HEK293 (cell line): ENCODE results near the gene PLPP1.

Experiments
- CTCF ChIA-PET: fragments of 350-600 bp; formaldehyde crosslinking; extraction: SDS; loops from one replicate; lab custom pipeline; 2021; ENCODE audit warnings: antibody characterized with exemption; lab: Yijun Ruan, JAX
- POLR2A ChIA-PET: fragments of 300-600 bp; formaldehyde crosslinking; extraction: SDS; loops from one replicate; lab custom pipeline; 2020; ENCODE audit warnings: antibody characterized with exemption, inconsistent platforms; lab: Yijun Ruan, JAX
- H3K27ac ChIP-seq: fragments of 200-500 bp; sonication (Bioruptor generic); 2 replicates; pipeline ENCODE4 v1.5.1; 2014; ENCODE audit warnings: low read depth, low read length, control low read depth, inconsistent platforms; ENCODE audit errors: extremely low read depth
- H3K36me3 ChIP-seq, 2 experiments: fragments of 200-500 bp in 1 of 2; sonication (Bioruptor generic) in 1 of 2; 1 replicate in 1 of 2; 2 replicates in 1 of 2; pipeline ENCODE4 v1.5.1; 2014 to 2017; ENCODE audit warnings: inconsistent platforms in 2 of 2, low read length in 2 of 2; ENCODE audit not compliant: control insufficient read depth in 2 of 2, insufficient read depth in 1 of 2
- H3K4me1 ChIP-seq: fragments of 200-500 bp; sonication (Bioruptor generic); 2 replicates; pipeline ENCODE4 v1.5.1; 2014; ENCODE audit warnings: mild to moderate bottlenecking, low read length, inconsistent platforms; ENCODE audit not compliant: control insufficient read depth, insufficient read depth
- H3K4me3 ChIP-seq: 2 replicates; pipeline ENCODE4 v1.5.1; 2011; ENCODE audit warnings: low read depth, mild to moderate bottlenecking, control low read depth, low read length, moderate library complexity
- H3K9me3 ChIP-seq: fragments of 200-500 bp; sonication (Bioruptor generic); 2 replicates; pipeline ENCODE4 v1.5.1; 2014; ENCODE audit warnings: low read depth, low read length, inconsistent platforms; ENCODE audit not compliant: control insufficient read depth, insufficient read depth
- EGR2 ChIP-seq: fragments of 450-650 bp; formaldehyde crosslinking; IDR thresholded peaks from 2 replicates; pipeline ENCODE4 v1.5.1; 2016; ENCODE audit warnings: low read depth, missing biosample characterization, missing genetic modification characterization
- REPIN1 ChIP-seq: fragments of 450-650 bp; formaldehyde crosslinking; IDR thresholded peaks from 2 replicates; pipeline ENCODE4 v1.5.1; 2017; ENCODE audit warnings: missing biosample characterization, missing genetic modification characterization, low read depth
- SCRT1 ChIP-seq: fragments of 450-650 bp; formaldehyde crosslinking; IDR thresholded peaks from 2 replicates; pipeline ENCODE4 v1.5.1; 2016; ENCODE audit warnings: missing biosample characterization, missing genetic modification characterization, borderline replicate concordance
- ZBTB20 ChIP-seq: fragments of 450-650 bp; formaldehyde crosslinking; IDR thresholded peaks from 2 replicates; pipeline ENCODE4 v1.5.1; 2016; ENCODE audit warnings: missing biosample characterization, missing genetic modification characterization
- ZBTB21 ChIP-seq: fragments of 450-650 bp; formaldehyde crosslinking; IDR thresholded peaks from 2 replicates; pipeline ENCODE4 v1.5.1; 2017; ENCODE audit warnings: missing biosample characterization, missing genetic modification characterization
- ZFHX2 ChIP-seq: fragments of 450-650 bp; formaldehyde crosslinking; conservative IDR thresholded peaks from 2 replicates; pipeline ENCODE4 v1.5.1; 2016; ENCODE audit warnings: missing biosample characterization, missing genetic modification characterization
- ZNF140 ChIP-seq: fragments of 450-650 bp; formaldehyde crosslinking; IDR thresholded peaks from 2 replicates; pipeline ENCODE4 v1.5.1; 2016; ENCODE audit warnings: missing biosample characterization, missing genetic modification characterization
- ZNF510 ChIP-seq: fragments of 450-650 bp; formaldehyde crosslinking; IDR thresholded peaks from 2 replicates; pipeline ENCODE4 v1.5.1; 2018; ENCODE audit warnings: mild to moderate bottlenecking, missing genetic modification characterization, missing biosample characterization; ENCODE audit not compliant: insufficient replicate concordance
- ZNF561 ChIP-seq: fragments of 450-650 bp; IDR thresholded peaks from 2 replicates; pipeline ENCODE4 v1.5.1; 2018; ENCODE audit warnings: missing biosample characterization, missing genetic modification characterization, borderline replicate concordance
- ZNF626 ChIP-seq: fragments of 450-650 bp; sonication (Bioruptor Pico); formaldehyde crosslinking; IDR thresholded peaks from 2 replicates; pipeline ENCODE4 v1.5.1; 2018; ENCODE audit warnings: missing biosample characterization, missing genetic modification characterization, inconsistent platforms
- ZNF654 ChIP-seq: fragments of 450-650 bp; formaldehyde crosslinking; IDR thresholded peaks from 2 replicates; pipeline ENCODE4 v1.5.1; 2016; ENCODE audit warnings: low read depth, missing biosample characterization, missing genetic modification characterization
- ZNF785 ChIP-seq: fragments of 450-650 bp; formaldehyde crosslinking; IDR thresholded peaks from 2 replicates; pipeline ENCODE4 v1.5.1; 2016; ENCODE audit warnings: missing biosample characterization, missing genetic modification characterization
- TF ChIP-seq, protein P1 (sequence below): fragments of 450-650 bp; formaldehyde crosslinking; conservative IDR thresholded peaks from 2 replicates; pipeline ENCODE4 v1.5.1; 2016; ENCODE audit warnings: low read depth, missing biosample characterization, missing genetic modification characterization
- TF ChIP-seq, protein P2 (sequence below): sonication (generic); formaldehyde crosslinking; IDR thresholded peaks from 2 replicates; pipeline ENCODE4 v1.8.1; 2022; ENCODE audit warnings: mild to moderate bottlenecking, moderate library complexity, missing genetic modification reagents
- TF ChIP-seq, protein P3 (sequence below): fragments of 450-650 bp; formaldehyde crosslinking; IDR thresholded peaks from 2 replicates; pipeline ENCODE4 v1.5.1; 2016; ENCODE audit warnings: missing biosample characterization, missing genetic modification characterization, low read depth
- TF ChIP-seq, protein P4 (sequence below): fragments of 450-650 bp; formaldehyde crosslinking; IDR thresholded peaks from 2 replicates; pipeline ENCODE4 v1.5.1; 2016; ENCODE audit warnings: missing biosample characterization, missing genetic modification characterization

PLPP1 gene

DNA sequence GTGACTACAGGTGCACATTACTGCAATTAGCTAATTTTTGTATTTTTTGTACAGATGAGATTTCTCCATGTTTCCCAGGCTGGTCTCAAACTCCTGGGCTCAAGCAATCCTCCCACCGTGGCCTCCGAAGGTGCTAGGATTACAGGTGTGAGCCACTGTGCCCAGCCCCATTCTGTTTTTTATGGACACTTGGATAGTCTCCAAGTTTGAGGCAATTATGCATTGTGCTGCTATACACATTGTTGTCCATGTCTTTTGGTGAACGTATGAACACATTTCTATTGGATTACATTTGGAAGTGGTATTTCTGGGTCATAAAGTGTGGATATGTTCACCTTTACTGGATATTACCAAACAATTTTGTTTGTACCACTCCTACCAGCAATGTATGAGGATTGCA lies 22.4 kb upstream of the PLPP1 start (continued):
- TF ChIP-seq, protein P1, sequence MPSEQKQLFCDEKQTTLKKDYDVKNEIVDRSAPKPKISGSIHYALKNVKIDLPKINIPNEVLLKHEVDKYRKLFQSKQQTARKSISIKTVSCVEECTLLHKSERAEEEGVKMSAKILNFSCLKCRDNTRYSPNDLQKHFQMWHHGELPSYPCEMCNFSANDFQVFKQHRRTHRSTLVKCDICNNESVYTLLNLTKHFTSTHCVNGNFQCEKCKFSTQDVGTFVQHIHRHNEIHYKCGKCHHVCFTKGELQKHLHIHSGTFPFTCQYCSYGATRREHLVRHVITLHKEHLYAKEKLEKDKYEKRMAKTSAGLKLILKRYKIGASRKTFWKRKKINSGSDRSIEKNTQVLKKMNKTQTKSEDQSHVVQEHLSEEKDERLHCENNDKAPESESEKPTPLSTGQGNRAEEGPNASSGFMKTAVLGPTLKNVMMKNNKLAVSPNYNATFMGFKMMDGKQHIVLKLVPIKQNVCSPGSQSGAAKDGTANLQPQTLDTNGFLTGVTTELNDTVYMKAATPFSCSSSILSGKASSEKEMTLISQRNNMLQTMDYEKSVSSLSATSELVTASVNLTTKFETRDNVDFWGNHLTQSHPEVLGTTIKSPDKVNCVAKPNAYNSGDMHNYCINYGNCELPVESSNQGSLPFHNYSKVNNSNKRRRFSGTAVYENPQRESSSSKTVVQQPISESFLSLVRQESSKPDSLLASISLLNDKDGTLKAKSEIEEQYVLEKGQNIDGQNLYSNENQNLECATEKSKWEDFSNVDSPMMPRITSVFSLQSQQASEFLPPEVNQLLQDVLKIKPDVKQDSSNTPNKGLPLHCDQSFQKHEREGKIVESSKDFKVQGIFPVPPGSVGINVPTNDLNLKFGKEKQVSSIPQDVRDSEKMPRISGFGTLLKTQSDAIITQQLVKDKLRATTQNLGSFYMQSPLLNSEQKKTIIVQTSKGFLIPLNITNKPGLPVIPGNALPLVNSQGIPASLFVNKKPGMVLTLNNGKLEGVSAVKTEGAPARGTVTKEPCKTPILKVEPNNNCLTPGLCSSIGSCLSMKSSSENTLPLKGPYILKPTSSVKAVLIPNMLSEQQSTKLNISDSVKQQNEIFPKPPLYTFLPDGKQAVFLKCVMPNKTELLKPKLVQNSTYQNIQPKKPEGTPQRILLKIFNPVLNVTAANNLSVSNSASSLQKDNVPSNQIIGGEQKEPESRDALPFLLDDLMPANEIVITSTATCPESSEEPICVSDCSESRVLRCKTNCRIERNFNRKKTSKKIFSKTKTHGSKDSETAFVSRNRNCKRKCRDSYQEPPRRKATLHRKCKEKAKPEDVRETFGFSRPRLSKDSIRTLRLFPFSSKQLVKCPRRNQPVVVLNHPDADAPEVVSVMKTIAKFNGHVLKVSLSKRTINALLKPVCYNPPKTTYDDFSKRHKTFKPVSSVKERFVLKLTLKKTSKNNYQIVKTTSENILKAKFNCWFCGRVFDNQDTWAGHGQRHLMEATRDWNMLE (tag by site-specific recombination), result no peak
- TF ChIP-seq ZNF785 (tag by site-specific recombination) (no peak), ZNF654 (tag by site-specific recombination) (no peak), EGR2 (no peak), ZBTB21 (no peak)
- TF ChIP-seq, protein P2, sequence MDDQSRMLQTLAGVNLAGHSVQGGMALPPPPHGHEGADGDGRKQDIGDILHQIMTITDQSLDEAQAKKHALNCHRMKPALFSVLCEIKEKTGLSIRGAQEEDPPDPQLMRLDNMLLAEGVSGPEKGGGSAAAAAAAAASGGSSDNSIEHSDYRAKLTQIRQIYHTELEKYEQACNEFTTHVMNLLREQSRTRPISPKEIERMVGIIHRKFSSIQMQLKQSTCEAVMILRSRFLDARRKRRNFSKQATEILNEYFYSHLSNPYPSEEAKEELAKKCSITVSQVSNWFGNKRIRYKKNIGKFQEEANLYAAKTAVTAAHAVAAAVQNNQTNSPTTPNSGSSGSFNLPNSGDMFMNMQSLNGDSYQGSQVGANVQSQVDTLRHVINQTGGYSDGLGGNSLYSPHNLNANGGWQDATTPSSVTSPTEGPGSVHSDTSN, result no peak
- TF ChIP-seq, all 188 proteins: peak for 0

DNA sequence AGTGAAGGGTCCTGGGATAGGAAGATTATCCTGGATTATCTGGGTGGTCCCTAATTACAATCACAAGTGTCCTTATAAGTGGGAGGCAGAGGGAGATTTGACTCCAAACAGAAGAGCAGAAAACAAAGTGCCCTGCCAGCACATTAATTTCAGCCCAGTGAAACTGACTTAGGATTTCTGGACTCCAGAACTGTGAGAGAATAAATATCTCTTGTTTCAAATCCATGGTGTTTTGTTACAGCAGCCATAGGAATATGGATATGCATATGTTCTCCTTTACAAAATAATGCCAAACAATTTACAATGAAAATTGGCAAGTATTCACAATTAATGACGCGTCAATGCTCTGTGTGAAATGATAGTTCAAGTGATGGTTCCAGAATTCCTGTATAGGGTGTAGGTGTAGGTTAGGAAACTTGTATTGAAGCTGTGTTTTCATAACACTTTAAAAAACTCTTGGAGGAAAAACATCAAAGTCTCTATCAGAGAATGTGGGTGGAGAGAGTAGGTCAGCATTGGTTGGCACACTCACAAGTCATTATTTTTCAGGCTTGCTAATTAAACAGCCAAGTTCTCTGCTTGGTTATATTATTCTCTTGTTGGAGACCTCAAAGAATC lies 19.9 kb upstream of the PLPP1 start:
- no peak overlapping the region for H3K27ac ChIP-seq
- TF ChIP-seq REPIN1 (tag by site-specific recombination) (no peak), ZFHX2 (peak; percentile 57), ZNF626 (tag by site-specific recombination) (no peak), EGR2 (0 out of 2 replicates have a peak, but pooled peaks have one; percentile 28)
- H3K4me1 ChIP-seq, result no peaks in the 10 kb centered on the region
- CTCF ChIA-PET, result no interaction called here
- POLR2A ChIA-PET, result no interaction called here
- no peak overlapping the region for H3K4me3 ChIP-seq
- H3K36me3 ChIP-seq, result no peaks in the 10 kb centered on the region
- no peaks in the 10 kb centered on the region for H3K9me3 ChIP-seq

DNA sequence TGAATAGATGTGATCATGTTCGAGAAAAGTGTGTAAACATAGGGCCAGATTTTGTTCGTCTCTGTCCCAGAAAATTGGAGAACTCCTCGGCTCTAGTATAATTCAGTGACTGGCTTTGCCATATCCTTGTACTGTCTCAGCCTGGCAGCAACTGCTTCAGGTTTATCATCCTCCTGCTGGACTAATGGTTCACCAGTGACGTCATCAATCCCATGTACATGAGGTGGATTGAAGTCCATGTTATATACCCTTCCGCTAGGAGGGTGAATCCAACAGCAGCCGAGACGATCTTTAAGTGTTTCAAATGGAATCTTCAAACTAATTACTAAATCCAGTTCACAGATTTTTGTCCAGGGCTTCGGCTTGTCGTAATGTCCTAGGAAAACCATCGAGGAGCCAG lies 17.1 kb upstream of the PLPP1 start:
- ChIA-PET CTCF (interaction anchor here (0.6 kb wide), 1 partner anchor 47 kb away, joined by 3 read pairs; no protein-coding TSS in a partner anchor), POLR2A (no interaction called here)
- no peaks in the 10 kb centered on the region for H3K9me3 ChIP-seq
- TF ChIP-seq, protein P3, sequence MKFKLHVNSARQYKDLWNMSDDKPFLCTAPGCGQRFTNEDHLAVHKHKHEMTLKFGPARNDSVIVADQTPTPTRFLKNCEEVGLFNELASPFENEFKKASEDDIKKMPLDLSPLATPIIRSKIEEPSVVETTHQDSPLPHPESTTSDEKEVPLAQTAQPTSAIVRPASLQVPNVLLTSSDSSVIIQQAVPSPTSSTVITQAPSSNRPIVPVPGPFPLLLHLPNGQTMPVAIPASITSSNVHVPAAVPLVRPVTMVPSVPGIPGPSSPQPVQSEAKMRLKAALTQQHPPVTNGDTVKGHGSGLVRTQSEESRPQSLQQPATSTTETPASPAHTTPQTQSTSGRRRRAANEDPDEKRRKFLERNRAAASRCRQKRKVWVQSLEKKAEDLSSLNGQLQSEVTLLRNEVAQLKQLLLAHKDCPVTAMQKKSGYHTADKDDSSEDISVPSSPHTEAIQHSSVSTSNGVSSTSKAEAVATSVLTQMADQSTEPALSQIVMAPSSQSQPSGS (tag by site-specific recombination), result peak; percentile 74
- no peak for TF ChIP-seq ZNF510
- H3K4me1 ChIP-seq, result no peaks in the 10 kb centered on the region
- no peaks in the 10 kb centered on the region for H3K36me3 ChIP-seq
- H3K4me3 ChIP-seq, result no peak overlapping the region
- H3K27ac ChIP-seq, result no peak overlapping the region

DNA sequence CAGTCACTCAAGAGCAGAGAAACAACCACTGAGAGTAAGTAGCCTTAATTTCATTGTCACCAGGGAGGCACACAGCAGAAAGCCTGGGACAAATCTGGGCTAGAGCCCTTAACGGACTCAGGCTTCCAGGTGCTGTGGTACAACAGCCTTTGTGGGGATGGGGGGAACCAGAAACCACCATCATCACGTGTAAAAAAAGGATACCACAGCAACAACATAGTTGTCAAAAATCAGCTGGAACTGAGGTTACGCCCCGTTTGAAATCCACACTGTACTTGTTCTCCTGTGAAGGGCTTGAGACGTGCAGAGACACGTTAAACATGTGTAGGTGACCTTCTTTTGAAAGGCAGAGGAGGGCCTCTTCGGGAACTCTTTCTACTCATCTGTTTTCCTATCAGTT lies 16.6 kb upstream of the PLPP1 start:
- Histone ChIP-seq H3K4me1 (no peaks in the 10 kb centered on the region), H3K4me3 (no peak overlapping the region), H3K27ac (no peak overlapping the region), H3K9me3 (no peaks in the 10 kb centered on the region), H3K36me3 (no peaks in the 10 kb centered on the region)
- CTCF ChIA-PET, result interaction anchor here (0.6 kb wide), 1 partner anchor 46 kb away, joined by 3 read pairs; no protein-coding TSS in a partner anchor
- POLR2A ChIA-PET, result no interaction called here
- TF ChIP-seq ZNF561 (tag by site-specific recombination) (no peak), ZBTB20 (tag by site-specific recombination) (no peak), ZNF140 (tag by site-specific recombination) (no peak), SCRT1 (tag by site-specific recombination) (no peak), ZNF626 (tag by site-specific recombination) (no peak)
- TF ChIP-seq, protein P4, sequence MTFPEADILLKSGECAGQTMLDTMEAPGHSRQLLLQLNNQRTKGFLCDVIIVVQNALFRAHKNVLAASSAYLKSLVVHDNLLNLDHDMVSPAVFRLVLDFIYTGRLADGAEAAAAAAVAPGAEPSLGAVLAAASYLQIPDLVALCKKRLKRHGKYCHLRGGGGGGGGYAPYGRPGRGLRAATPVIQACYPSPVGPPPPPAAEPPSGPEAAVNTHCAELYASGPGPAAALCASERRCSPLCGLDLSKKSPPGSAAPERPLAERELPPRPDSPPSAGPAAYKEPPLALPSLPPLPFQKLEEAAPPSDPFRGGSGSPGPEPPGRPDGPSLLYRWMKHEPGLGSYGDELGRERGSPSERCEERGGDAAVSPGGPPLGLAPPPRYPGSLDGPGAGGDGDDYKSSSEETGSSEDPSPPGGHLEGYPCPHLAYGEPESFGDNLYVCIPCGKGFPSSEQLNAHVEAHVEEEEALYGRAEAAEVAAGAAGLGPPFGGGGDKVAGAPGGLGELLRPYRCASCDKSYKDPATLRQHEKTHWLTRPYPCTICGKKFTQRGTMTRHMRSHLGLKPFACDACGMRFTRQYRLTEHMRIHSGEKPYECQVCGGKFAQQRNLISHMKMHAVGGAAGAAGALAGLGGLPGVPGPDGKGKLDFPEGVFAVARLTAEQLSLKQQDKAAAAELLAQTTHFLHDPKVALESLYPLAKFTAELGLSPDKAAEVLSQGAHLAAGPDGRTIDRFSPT, result no peak
